IMR-90 (cell line): ENCODE measurements around the gene SIGLEC11. TPM values are rescaled to one million over a fixed set of nuclear protein-coding genes. Genes with fewer than 3 reads are reported as not detected.

Experiments used
- ATAC-seq: fragments of 200-7000 bp; cut with Tn5 transposase; 2 replicates; pipeline ENCODE4 v1.9.1; 2020; ENCODE audit warnings: low read depth, mild to moderate bottlenecking, moderate library complexity
- BruUV-seq: library from RNA; stranded (reverse); fragments of 400-500 nt; replicated peaks from 2 replicates; lab custom pipeline; 2021; lab: Mats Ljungman, UMichigan
- CTCF ChIA-PET: fragments of 300-600 bp; formaldehyde crosslinking; extraction: SDS; loops from one replicate; lab custom pipeline; 2021; ENCODE audit warnings: antibody characterized with exemption; lab: Yijun Ruan, JAX
- POLR2A ChIA-PET: fragments of 300-600 bp; sonication (Branson Sonifier 250); formaldehyde crosslinking; loops from one replicate; lab custom pipeline; 2022; ENCODE audit warnings: antibody characterized with exemption; ENCODE audit not compliant: unreplicated experiment; lab: Charles Lee
- DNase-seq: peaks from one replicate; pipeline ENCODE4 v3.0.0; 2013
- H2AFZ ChIP-seq: replicated peaks from 2 replicates; pipeline ENCODE3; 2013; ENCODE audit warnings: low read length, mild to moderate bottlenecking; ENCODE audit not compliant: poor library complexity
- H2AK5ac ChIP-seq: 2 replicates; pipeline ENCODE4 v1.6.1; 2013; ENCODE audit warnings: low read depth, low read length, inconsistent platforms
- H2AK9ac ChIP-seq: replicated peaks from 2 replicates; pipeline ENCODE3; 2013; ENCODE audit warnings: mild to moderate bottlenecking, low read depth, low read length, moderate library complexity; ENCODE audit not compliant: poor library complexity
- H2BK120ac ChIP-seq: 2 replicates; pipeline ENCODE4 v1.6.1; 2013; ENCODE audit warnings: low read depth, low read length, inconsistent platforms
- H2BK15ac ChIP-seq: 3 replicates; pipeline ENCODE4 v1.6.1; 2013; ENCODE audit warnings: low read depth, low read length, inconsistent platforms
- H2BK20ac ChIP-seq: 2 replicates; pipeline ENCODE4 v1.6.1; 2013; ENCODE audit warnings: low read depth, mild to moderate bottlenecking, inconsistent platforms, low read length, moderate library complexity
- H2BK5ac ChIP-seq: 2 replicates; pipeline ENCODE4 v1.6.1; 2013; ENCODE audit warnings: mild to moderate bottlenecking, low read depth, low read length, inconsistent platforms; ENCODE audit not compliant: poor library complexity, severe bottlenecking
- H3K14ac ChIP-seq: replicated peaks from 2 replicates; pipeline ENCODE4 v1.6.1; 2013; ENCODE audit warnings: low read depth, low read length, inconsistent platforms
- H3K18ac ChIP-seq: 2 replicates; pipeline ENCODE4 v1.6.1; 2013; ENCODE audit warnings: low read depth, low read length, control low read depth
- H3K23ac ChIP-seq: 2 replicates; pipeline ENCODE4 v1.6.1; 2013; ENCODE audit warnings: low read depth, low read length, inconsistent platforms
- H3K27ac ChIP-seq: 2 replicates; pipeline ENCODE4 v1.5.1; 2013; ENCODE audit warnings: mild to moderate bottlenecking, control low read depth, low read length; ENCODE audit not compliant: insufficient read depth
- H3K27me3 ChIP-seq: 2 replicates; pipeline ENCODE4 v1.6.1; 2013; ENCODE audit warnings: low read length; ENCODE audit not compliant: control insufficient read depth, insufficient read depth
- H3K36me3 ChIP-seq: 2 replicates; pipeline ENCODE4 v1.6.1; 2013; ENCODE audit warnings: low read length, mixed read lengths; ENCODE audit not compliant: control insufficient read depth, insufficient read depth
- H3K4ac ChIP-seq: 2 replicates; pipeline ENCODE4 v1.6.1; 2013; ENCODE audit warnings: low read depth, low read length, inconsistent platforms
- H3K4me1 ChIP-seq: 2 replicates; pipeline ENCODE4 v1.6.1; 2013; ENCODE audit warnings: low read length, mixed read lengths; ENCODE audit not compliant: control insufficient read depth, insufficient read depth
- H3K4me2 ChIP-seq: 2 replicates; pipeline ENCODE4 v1.6.1; 2013; ENCODE audit warnings: low read depth, mild to moderate bottlenecking, control low read depth, low read length, moderate library complexity
- H3K4me3 ChIP-seq: 2 replicates; pipeline ENCODE4 v1.5.1; 2013; ENCODE audit warnings: low read depth, mild to moderate bottlenecking, control low read depth, low read length, moderate library complexity; ENCODE audit not compliant: insufficient read depth
- H3K56ac ChIP-seq: 2 replicates; pipeline ENCODE4 v1.6.1; 2013; ENCODE audit warnings: low read length, inconsistent platforms; ENCODE audit not compliant: insufficient read depth; ENCODE audit errors: extremely low read depth
- H3K79me1 ChIP-seq, 2 experiments: 2 replicates each; pipeline ENCODE4 v1.6.1; 2013; ENCODE audit warnings: low read length in 2 of 2, inconsistent platforms in 1 of 2, low read depth in 1 of 2
- H3K9ac ChIP-seq: 2 replicates; pipeline ENCODE4 v1.6.1; 2013; ENCODE audit warnings: low read depth, low read length, control low read depth
- H3K9me1 ChIP-seq: 2 replicates; pipeline ENCODE4 v1.6.1; 2013; ENCODE audit warnings: low read length, inconsistent platforms; ENCODE audit not compliant: insufficient read depth
- H3K9me3 ChIP-seq: 2 replicates; pipeline ENCODE4 v1.6.1; 2013; ENCODE audit warnings: low read length; ENCODE audit not compliant: control insufficient read depth, insufficient read depth
- H4K20me1 ChIP-seq: 2 replicates; pipeline ENCODE4 v1.6.1; 2013; ENCODE audit warnings: low read length, inconsistent platforms; ENCODE audit not compliant: insufficient read depth
- H4K5ac ChIP-seq: 2 replicates; pipeline ENCODE4 v1.6.1; 2013; ENCODE audit warnings: mild to moderate bottlenecking, low read depth, low read length, control low read depth
- H4K8ac ChIP-seq, 2 experiments: 2 replicates each; pipeline ENCODE4 v1.6.1; 2013; ENCODE audit warnings: low read depth in 2 of 2, low read length in 2 of 2, control low read depth in 1 of 2, inconsistent platforms in 1 of 2
- H4K91ac ChIP-seq: 2 replicates; pipeline ENCODE4 v1.6.1; 2013; ENCODE audit warnings: low read depth, low read length, inconsistent platforms; ENCODE audit not compliant: insufficient read depth
- CEBPB ChIP-seq: IDR thresholded peaks from 2 replicates; pipeline ENCODE4 v1.6.1; 2012; ENCODE audit warnings: low read depth, low read length, improper control_type of control experiment
- CHD1 ChIP-seq: IDR thresholded peaks from 2 replicates; pipeline ENCODE4 v1.6.1; 2012; ENCODE audit warnings: low read depth, low read length, improper control_type of control experiment
- WGBS, 2 experiments: methylation state at CpG; one replicate each; pipeline versions ENCODE4 v1.1.5 to v1.1.7; 2013; ENCODE audit warnings: missing lambda C conversion rate in 2 of 2; ENCODE audit not compliant: insufficient read length in 1 of 2; ENCODE audit errors: extremely low coverage in 2 of 2; 5-methylcytosine and 5-hydroxymethylcytosine counted together
- dilution Hi-C: fragments of 300-500 bp; cut with HindIII; formaldehyde crosslinking; loops from one replicate; pipeline ENCODE4 v1.14.3; 2018; ENCODE audit warnings: low sequenced_read_pairs; ENCODE audit not compliant: unreplicated experiment
- in situ Hi-C: fragments of 300-500 bp; cut with MboI; formaldehyde crosslinking; loops from 3 replicates; pipeline ENCODE4 v1.14.3; 2019; ENCODE audit warnings: low sequenced_read_pairs, inconsistent platforms, mixed read lengths
- intact Hi-C: fragments of 100-400 bp; cut with micrococcal nuclease; formaldehyde crosslinking; loops from 2 replicates; pipeline ENCODE4 v1.10.0; 2022
- polyA plus RNA-seq, 3 experiments: library from polyadenylated mRNA; depleted of rRNA; stranded (reverse); fragments of >200 nt; gene quantifications; 2 replicates each; pipeline ENCODE4 v1.2.3, GENCODE V29; 2012; ENCODE audit warnings: low replicate concordance in 1 of 3
- total RNA-seq: library from RNA; depleted of rRNA; stranded (reverse); fragments of >200 nt; gene quantifications from 2 replicates; pipeline ENCODE4 v1.2.3, GENCODE V29; 2012

SIGLEC11 gene
- total and polyA plus RNA-seq, 2 of the 4 experiments (the other 2 are of a cell fraction) = not detected

GRCh38 chr19:49954092-49954829, 6.7 kb downstream of the SIGLEC11 start:
- Histone ChIP-seq H3K36me3 (no peaks in the 10 kb centered on the region), H3K9me1 (no peaks in the 10 kb centered on the region), H3K56ac (no peak overlapping the region), H2BK20ac (no peak overlapping the region), H2BK120ac (no peak overlapping the region), H3K18ac (no peak overlapping the region), H3K9ac (no peak overlapping the region), H4K20me1 (no peaks in the 10 kb centered on the region), H2AK5ac (no peak overlapping the region), H3K27me3 (peaks cover 14% of the 10 kb centered on the region), H2BK15ac (no peak overlapping the region), H3K27ac (no peak overlapping the region; the same call in 1 of the 2 replicates), H3K14ac (no peak overlapping the region), H3K4me3 (no peak overlapping the region), H2AFZ (no peak overlapping the region), H3K23ac (no peak overlapping the region), H3K4me1 (no peaks in the 10 kb centered on the region), H3K4me2 (peak overlapping the region; percentile 11; the same call in 1 of the 2 replicates), H4K91ac (no peak overlapping the region), H4K8ac (no peak overlapping the region), H4K5ac (no peak overlapping the region), H3K79me1 (no peaks in the 10 kb centered on the region), H2BK5ac (no peak overlapping the region), H3K9me3 (no peaks in the 10 kb centered on the region), H2AK9ac (no peak overlapping the region), H3K4ac (no peak overlapping the region)
- peak; percentile 24 for ATAC-seq
- WGBS, 2 experiments = 0% methylated on average over 2 of the region's 12 CpGs; no CpG with 5 or more reads in 1 of the 2 experiments
- BruUV-seq = no TSS peak
- DNase-seq = peak; percentile 14
- TF ChIP-seq CHD1 (no peak), CEBPB (peak; percentile 68; the same call in 1 of the 2 replicates)
- POLR2A ChIA-PET = no interaction called here
- intact Hi-C loops = no loop called here
- CTCF ChIA-PET = no interaction called here
- dilution Hi-C loops = no loop called here
- in situ Hi-C loops = no loop called here
